Endothelial cell of umbilical vein (primary cell): ENCODE data around the gene RER1. TPM values are rescaled to one million over a fixed set of nuclear protein-coding genes. Genes with fewer than 3 reads are reported as not detected.

Experiments
- BruUV-seq: library from RNA; stranded (reverse); fragments of 400-500 nt; replicated peaks from 2 replicates; lab custom pipeline; 2021; lab: Mats Ljungman, UMichigan
- CTCF ChIA-PET: fragments of 300-600, 350-600 bp; sonication (Branson Sonifier 250); formaldehyde crosslinking; loops from one replicate; lab custom pipeline; 2021; ENCODE audit warnings: antibody characterized with exemption, inconsistent platforms; lab: Charles Lee
- POLR2A ChIA-PET: fragments of 300-600, 350-600 bp; sonication (Branson Sonifier 250); formaldehyde crosslinking; loops from one replicate; lab custom pipeline; 2021; ENCODE audit warnings: antibody characterized with exemption, inconsistent platforms; lab: Charles Lee
- DNase-seq: peaks from one replicate; pipeline ENCODE4 v3.0.0-alpha.2; 2011; ENCODE audit warnings: low read depth, low spot score
- FAIRE-seq: peaks from 2 replicates; lab custom pipeline; 2011; peaks lifted over from hg19 to GRCh38; lab: Jason Lieb, UNC
- H2AFZ ChIP-seq: 2 replicates; pipeline ENCODE4 v1.6.0; 2012; ENCODE audit warnings: low read depth, low read length, control low read depth, inconsistent platforms
- H3K27ac ChIP-seq: 2 replicates; pipeline ENCODE4 v1.5.1; 2011; ENCODE audit warnings: low read depth, mild to moderate bottlenecking, control low read depth, low read length, moderate library complexity; ENCODE audit not compliant: insufficient read depth
- H3K27me3 ChIP-seq, 2 experiments: 2 replicates each; pipeline versions ENCODE4 v1.6.0 to v1.6.1; 2011; ENCODE audit warnings: low read length in 2 of 2, mixed read lengths in 1 of 2; ENCODE audit not compliant: control insufficient read depth in 2 of 2, insufficient read depth in 2 of 2
- H3K36me3 ChIP-seq, 2 experiments: 2 replicates in 1 of 2; 3 replicates in 1 of 2; pipeline ENCODE4 v1.5.1; 2011; ENCODE audit warnings: low read length in 2 of 2, mild to moderate bottlenecking in 1 of 2, moderate library complexity in 1 of 2; ENCODE audit not compliant: control insufficient read depth in 2 of 2, insufficient read depth in 2 of 2; ENCODE audit errors: extremely low read depth in 1 of 2
- H3K4me1 ChIP-seq: 3 replicates; pipeline ENCODE4 v1.5.1; 2011; ENCODE audit warnings: mild to moderate bottlenecking, low read length; ENCODE audit not compliant: control insufficient read depth, insufficient read depth; ENCODE audit errors: extremely low read depth
- H3K4me2 ChIP-seq: 2 replicates; pipeline ENCODE4 v1.6.1; 2011; ENCODE audit warnings: low read length, control low read depth, mixed read lengths; ENCODE audit not compliant: insufficient read depth
- H3K4me3 ChIP-seq, 3 experiments: fragments of 200-600 bp in 1 of 3; sonication (generic), shearing (Covaris generic) in 1 of 3; replicated peaks in 1 of 3; 2 replicates each; pipeline ENCODE4 v1.5.1; 2011 to 2016; ENCODE audit warnings: control low read depth in 3 of 3, low read length in 3 of 3, mild to moderate bottlenecking in 2 of 3, inconsistent platforms in 1 of 3, low read depth in 1 of 3, moderate library complexity in 1 of 3; ENCODE audit not compliant: insufficient read depth in 1 of 3
- H3K79me2 ChIP-seq: 2 replicates; pipeline ENCODE4 v1.6.0; 2012; ENCODE audit warnings: low read length, inconsistent platforms; ENCODE audit not compliant: control insufficient read depth, insufficient read depth
- H3K9ac ChIP-seq: replicated peaks from 2 replicates; pipeline ENCODE3; 2011; ENCODE audit warnings: low read length, control low read depth; ENCODE audit not compliant: insufficient read depth; ENCODE audit errors: extremely low read depth
- H3K9me1 ChIP-seq: replicated peaks from 3 replicates; pipeline ENCODE4 v1.6.0; 2011; ENCODE audit warnings: mild to moderate bottlenecking, low read length; ENCODE audit not compliant: control insufficient read depth, insufficient read depth; ENCODE audit errors: extremely low read depth
- H3K9me3 ChIP-seq: replicated peaks from 2 replicates; pipeline ENCODE4 v1.5.1; 2012; ENCODE audit warnings: low read length, inconsistent platforms; ENCODE audit not compliant: control insufficient read depth, insufficient read depth
- H4K20me1 ChIP-seq: replicated peaks from 2 replicates; pipeline ENCODE3; 2011; ENCODE audit warnings: mild to moderate bottlenecking, low read length; ENCODE audit not compliant: control insufficient read depth, insufficient read depth; ENCODE audit errors: extremely low read depth
- CTCF ChIP-seq, 2 donors: IDR thresholded peaks; 1 replicate in 1 of 2; 2 replicates in 1 of 2; pipeline ENCODE4 v1.5.1; 2011; ENCODE audit warnings: low read length in 2 of 2, mild to moderate bottlenecking in 2 of 2, moderate library complexity in 2 of 2, control low read depth in 1 of 2, inconsistent platforms in 1 of 2, low read depth in 1 of 2; ENCODE audit not compliant: insufficient read depth in 1 of 2; ENCODE audit errors: extremely low read depth in 1 of 2
- EZH2 ChIP-seq: IDR thresholded peaks from 2 replicates; pipeline ENCODE4 v1.6.1; 2012; ENCODE audit warnings: borderline replicate concordance, low read depth, mild to moderate bottlenecking, moderate library complexity, low read length, inconsistent platforms; ENCODE audit not compliant: severe bottlenecking
- FOS ChIP-seq: IDR thresholded peaks from 2 replicates; pipeline ENCODE4 v1.6.1; 2011; ENCODE audit warnings: mild to moderate bottlenecking, low read length, moderate library complexity, borderline replicate concordance; ENCODE audit not compliant: insufficient read depth
- GATA2 ChIP-seq: IDR thresholded peaks from 2 replicates; pipeline ENCODE4 v1.7.0; 2011; ENCODE audit warnings: low read depth, mild to moderate bottlenecking, moderate library complexity, mixed read lengths, low read length; ENCODE audit not compliant: insufficient read length, insufficient read depth
- MAX ChIP-seq: IDR thresholded peaks from 2 replicates; pipeline ENCODE4 v1.6.1; 2011; ENCODE audit not compliant: insufficient read depth, insufficient read length
- MYC ChIP-seq: IDR thresholded peaks from one replicate; pipeline ENCODE4 v1.6.1; 2011; ENCODE audit warnings: mild to moderate bottlenecking, low read depth, low read length
- POLR2A ChIP-seq: IDR thresholded peaks from 2 replicates; pipeline ENCODE4 v1.6.1; 2012; ENCODE audit warnings: low read depth, mild to moderate bottlenecking, control low read depth, low read length
- POLR2AphosphoS5 ChIP-seq: IDR thresholded peaks from 2 replicates; pipeline ENCODE4 v1.6.1; 2012; ENCODE audit warnings: low read depth, mild to moderate bottlenecking, control low read depth, low read length, moderate library complexity; ENCODE audit not compliant: insufficient read depth
- dilution Hi-C: fragments of 300-500 bp; cut with MboI; formaldehyde crosslinking; loops from one replicate; pipeline ENCODE4 v1.15.0; 2019; ENCODE audit warnings: low sequenced_read_pairs; ENCODE audit not compliant: extremely low pct_ligation_motif_present
- intact Hi-C: fragments of 100-400 bp; cut with micrococcal nuclease; formaldehyde crosslinking; loops from one replicate; pipeline ENCODE4 v1.10.0; 2022
- polyA plus RNA-seq, 4 experiments: library from polyadenylated mRNA; depleted of rRNA in 3 of 4; stranded (reverse) in 3 of 4; unstranded in 1 of 4; fragments of >200 nt; gene quantifications; 2 replicates each; pipeline versions ENCODE4 v1.2.1 to v1.2.3, GENCODE V29; 2011 to 2012; ENCODE audit warnings: missing spikeins in 1 of 4
- total RNA-seq: library from RNA; stranded (reverse); gene quantifications from 2 replicates; pipeline ENCODE4 v1.2.3, GENCODE V29; 2021

Gene RER1
- total and polyA plus RNA-seq, 2 donors (not counting 3 experiments of a cell fraction or from before 2014, with no cell fraction given), result 179 to 292 TPM

- no peak for FAIRE-seq
- intact Hi-C loops, result no loop called here
- Histone ChIP-seq H3K9me3 (no peaks in the 10 kb centered on the region), H3K4me3 (no peak overlapping the region), H4K20me1 (no peaks in the 10 kb centered on the region), H3K27me3 (no peaks in the 10 kb centered on the region), H3K9me1 (no peaks in the 10 kb centered on the region), H3K79me2 (no peaks in the 10 kb centered on the region), H2AFZ (no peak overlapping the region), H3K36me3 (no peaks in the 10 kb centered on the region), H3K4me2 (no peak overlapping the region), H3K9ac (no peak overlapping the region), H3K4me1 (no peaks in the 10 kb centered on the region), H3K27ac (no peak overlapping the region)
- ChIA-PET CTCF (interaction anchor here (1.5 kb wide), 1 partner anchor 179 kb away, joined by 4 read pairs; no protein-coding TSS in a partner anchor), POLR2A (no interaction called here)
- BruUV-seq, result no TSS peak
- TF ChIP-seq MAX (no peak), POLR2A (no peak), MYC (no peak), GATA2 (no peak), EZH2 (no peak), FOS (no peak), CTCF (IDR thresholded peaks at IDR 0.05; ENCODE audit: extremely low read depth in 1 of 2, insufficient read depth in 1 of 2, low read depth in 1 of 2, low read length in 2 of 2) (no peak), POLR2AphosphoS5 (no peak)
- dilution Hi-C loops, result no loop called here
- no peak for DNase-seq
Observed at GRCh38 chr1:2352897-2353550, 38.6 kb upstream of the RER1 start.
